Osteoblast (primary cell): ENCODE data around the gene ALDH1B1. TPM values are rescaled to one million over a fixed set of nuclear protein-coding genes. Genes with fewer than 3 reads are reported as not detected.

Source experiments
- DNase-seq: peaks from one replicate; pipeline ENCODE4 v3.0.0; 2011; ENCODE audit warnings: low spot score, mixed read lengths; ENCODE audit not compliant: insufficient read length; ENCODE audit errors: missing footprints
- H2AFZ ChIP-seq: 2 replicates; pipeline ENCODE4 v1.6.0; 2011; ENCODE audit warnings: mild to moderate bottlenecking, low read length
- H3K27ac ChIP-seq: 2 replicates; pipeline ENCODE4 v1.5.1; 2011; ENCODE audit warnings: mild to moderate bottlenecking, low read depth, low read length, moderate library complexity
- H3K27me3 ChIP-seq: 2 replicates; pipeline ENCODE4 v1.6.0; 2012; ENCODE audit warnings: mild to moderate bottlenecking, control low read depth, inconsistent platforms, low read length, moderate library complexity; ENCODE audit not compliant: insufficient read depth
- H3K36me3 ChIP-seq: 2 replicates; pipeline ENCODE4 v1.5.1; 2011; ENCODE audit warnings: mild to moderate bottlenecking, low read length, control low read depth, moderate library complexity; ENCODE audit not compliant: insufficient read depth
- H3K4me1 ChIP-seq: 2 replicates; pipeline ENCODE4 v1.5.1; 2011; ENCODE audit warnings: mild to moderate bottlenecking, low read length, control low read depth, moderate library complexity; ENCODE audit not compliant: insufficient read depth
- H3K4me2 ChIP-seq: 2 replicates; pipeline ENCODE4 v1.6.0; 2011; ENCODE audit warnings: mild to moderate bottlenecking, low read length; ENCODE audit not compliant: insufficient read depth
- H3K4me3 ChIP-seq: fragments of 200-600 bp; sonication (generic); 3 replicates; pipeline ENCODE4 v1.5.1; 2012; ENCODE audit warnings: mild to moderate bottlenecking, low read length, inconsistent platforms; ENCODE audit not compliant: insufficient read depth
- H3K79me2 ChIP-seq: 2 replicates; pipeline ENCODE4 v1.6.0; 2012; ENCODE audit warnings: mild to moderate bottlenecking, low read length, control low read depth, inconsistent platforms; ENCODE audit not compliant: insufficient read depth
- H3K9me3 ChIP-seq: 2 replicates; pipeline ENCODE4 v1.5.1; 2011; ENCODE audit warnings: low read depth, low read length, control low read depth
- H4K20me1 ChIP-seq: 2 replicates; pipeline ENCODE4 v1.6.0; 2012; ENCODE audit warnings: mild to moderate bottlenecking, low read length, control low read depth; ENCODE audit not compliant: insufficient read depth
- CTCF ChIP-seq: IDR thresholded peaks from 2 replicates; pipeline ENCODE4 v1.5.1; 2011; ENCODE audit warnings: mild to moderate bottlenecking, low read depth, low read length, moderate library complexity; ENCODE audit errors: extremely low read depth
- total RNA-seq: library from RNA; depleted of rRNA; stranded (reverse); fragments of >200 nt; gene quantifications from 2 replicates; pipeline ENCODE4 v1.2.3, GENCODE V29; 2012

ALDH1B1 gene
- total RNA-seq, 1 donor, result 38.0 TPM

DNA sequence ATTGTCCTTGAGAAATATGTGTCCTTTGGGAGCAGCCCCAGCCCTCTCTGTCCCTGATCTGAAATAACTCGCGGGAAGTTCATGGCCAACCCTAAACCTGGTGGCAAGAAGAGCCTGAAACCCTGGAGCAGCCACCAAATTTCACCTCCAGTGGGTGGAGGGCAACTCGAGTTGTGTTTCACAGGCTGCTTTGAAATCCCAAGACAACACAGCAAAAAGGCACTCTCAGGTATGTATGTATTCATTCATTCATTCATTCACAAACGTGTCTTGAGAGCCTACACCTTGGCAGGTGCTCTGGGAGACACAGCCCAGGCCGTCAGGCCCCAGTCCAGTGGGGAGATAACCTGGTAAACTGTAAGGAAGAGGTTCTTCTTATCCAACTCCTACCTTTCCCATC is 35.7 kb upstream of the ALDH1B1 start:
- Histone ChIP-seq H3K4me2 (no peak overlapping the region), H4K20me1 (no peaks in the 10 kb centered on the region), H3K36me3 (no peaks in the 10 kb centered on the region), H3K4me1 (peaks cover 8% of the 10 kb centered on the region), H3K4me3 (no peak overlapping the region), H3K27ac (no peak overlapping the region), H3K79me2 (no peaks in the 10 kb centered on the region), H2AFZ (no peak overlapping the region), H3K9me3 (no peaks in the 10 kb centered on the region), H3K27me3 (peaks cover 3% of the 10 kb centered on the region)
- TF ChIP-seq CTCF, result no peak
- no peak for DNase-seq

GRCh38 chr9:38357350-38358114 is 35.0 kb upstream of the ALDH1B1 start:
- H3K4me1 ChIP-seq, result peaks cover 8% of the 10 kb centered on the region
- no peak overlapping the region for H2AFZ ChIP-seq
- no peak overlapping the region for H3K27ac ChIP-seq
- H4K20me1 ChIP-seq, result no peaks in the 10 kb centered on the region
- no peaks in the 10 kb centered on the region for H3K27me3 ChIP-seq
- no peak overlapping the region for H3K4me2 ChIP-seq
- no peak for DNase-seq
- no peaks in the 10 kb centered on the region for H3K79me2 ChIP-seq
- H3K4me3 ChIP-seq, result no peak overlapping the region
- TF ChIP-seq CTCF, result no peak
- no peaks in the 10 kb centered on the region for H3K9me3 ChIP-seq
- no peaks in the 10 kb centered on the region for H3K36me3 ChIP-seq

- Histone ChIP-seq H2AFZ (no peak overlapping the region), H3K36me3 (no peaks in the 10 kb centered on the region), H3K4me3 (no peak overlapping the region), H3K4me1 (peaks cover 14% of the 10 kb centered on the region), H4K20me1 (no peaks in the 10 kb centered on the region), H3K4me2 (no peak overlapping the region), H3K27me3 (no peaks in the 10 kb centered on the region), H3K9me3 (no peaks in the 10 kb centered on the region), H3K79me2 (no peaks in the 10 kb centered on the region), H3K27ac (no peak overlapping the region)
- no peak for TF ChIP-seq CTCF
- no peak for DNase-seq
Observed at GRCh38 chr9:38358390-38359296, 33.9 kb upstream of the ALDH1B1 start.

DNA sequence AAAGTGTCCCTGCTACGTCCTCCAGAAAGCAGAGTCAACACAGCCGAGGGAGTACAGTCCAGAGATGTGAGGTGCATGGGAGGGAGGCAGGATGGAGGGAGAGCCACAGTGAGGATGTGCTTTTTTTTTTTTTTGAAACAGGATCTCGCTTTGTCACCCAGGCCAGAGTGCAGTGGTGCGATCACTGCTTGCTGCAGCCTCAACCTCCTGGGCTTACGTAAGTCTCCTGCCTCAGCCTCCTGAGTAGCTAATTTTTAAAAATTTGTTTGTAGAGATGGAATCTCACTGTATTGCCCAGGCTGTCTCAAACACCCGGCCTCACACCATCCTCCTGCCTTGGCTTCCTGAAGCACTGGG is 33.2 kb upstream of the ALDH1B1 start:
- H3K4me3 ChIP-seq, result no peak overlapping the region
- no peak overlapping the region for H3K4me2 ChIP-seq
- H3K27me3 ChIP-seq, result peaks cover 2% of the 10 kb centered on the region
- peaks cover 14% of the 10 kb centered on the region for H3K4me1 ChIP-seq
- H3K36me3 ChIP-seq, result no peaks in the 10 kb centered on the region
- H2AFZ ChIP-seq, result no peak overlapping the region
- no peak overlapping the region for H3K27ac ChIP-seq
- DNase-seq, result no peak
- H4K20me1 ChIP-seq, result no peaks in the 10 kb centered on the region
- H3K79me2 ChIP-seq, result no peaks in the 10 kb centered on the region
- TF ChIP-seq CTCF, result no peak
- no peaks in the 10 kb centered on the region for H3K9me3 ChIP-seq
